ENCODE measurements around the gene SYNE2. TPM values are rescaled to one million over a fixed set of nuclear protein-coding genes. Genes with fewer than 3 reads are reported as not detected.

The SYNE2 gene
- total RNA-seq, 2 experiments from 2014 or later: 150 to 212 TPM

GRCh38 chr14:63887899-63888298, 35.1 kb downstream of the SYNE2 start:
- peaks cover 62% of the 10 kb centered on the region; the same call in 1 of the 2 replicates for H3K79me2 ChIP-seq (ENCODE audit: insufficient read depth, low read depth, low read length)
- DNase-seq (ENCODE audit: low spot score): no peak
- peaks cover 36% of the 10 kb centered on the region for H3K4me1 ChIP-seq (ENCODE audit: insufficient read depth, low read length, poor library complexity, severe bottlenecking)
- BruUV-seq (replicated peaks): no TSS peak
- H3K27ac ChIP-seq (ENCODE audit: low read depth, low read length, poor library complexity, severe bottlenecking): no peak overlapping the region
- H3K4me2 ChIP-seq (ENCODE audit: low read length): no peak overlapping the region
- intact Hi-C loops (cut with micrococcal nuclease; ENCODE audit: unreplicated experiment): no loop called here
- peaks cover 14% of the 10 kb centered on the region for H3K36me3 ChIP-seq (ENCODE audit: insufficient read depth, low read length)
- TF ChIP-seq CTCF (conservative IDR thresholded peaks at IDR 0.05; ENCODE audit: low read length) (no peak), EZH2phosphoT487 (IDR thresholded peaks at IDR 0.05; ENCODE audit: borderline replicate concordance, low read depth, low read length) (no peak)
- ChIA-PET CTCF (ENCODE audit: unreplicated experiment) (interaction anchor here (1.1 kb wide), 1 partner anchor 20 kb away, joined by 3 read pairs; no protein-coding TSS in a partner anchor), POLR2A (interaction anchor here (1.8 kb wide), 1 partner anchor 19 kb away, joined by 4 read pairs; no protein-coding TSS in a partner anchor)
- no peaks in the 10 kb centered on the region for H3K9me3 ChIP-seq (ENCODE audit: low read length)
- H3K9me2 ChIP-seq (ENCODE audit: insufficient read depth, low read length): no peaks in the 10 kb centered on the region
- no peak overlapping the region for H3K4me3 ChIP-seq (ENCODE audit: low read depth, low read length, poor library complexity, severe bottlenecking)
- no peak overlapping the region for H2AFZ ChIP-seq (ENCODE audit: low read length)
- peaks cover 6% of the 10 kb centered on the region; the same call in 1 of the 2 replicates for H4K20me1 ChIP-seq (ENCODE audit: insufficient read depth, low read length)

DNA sequence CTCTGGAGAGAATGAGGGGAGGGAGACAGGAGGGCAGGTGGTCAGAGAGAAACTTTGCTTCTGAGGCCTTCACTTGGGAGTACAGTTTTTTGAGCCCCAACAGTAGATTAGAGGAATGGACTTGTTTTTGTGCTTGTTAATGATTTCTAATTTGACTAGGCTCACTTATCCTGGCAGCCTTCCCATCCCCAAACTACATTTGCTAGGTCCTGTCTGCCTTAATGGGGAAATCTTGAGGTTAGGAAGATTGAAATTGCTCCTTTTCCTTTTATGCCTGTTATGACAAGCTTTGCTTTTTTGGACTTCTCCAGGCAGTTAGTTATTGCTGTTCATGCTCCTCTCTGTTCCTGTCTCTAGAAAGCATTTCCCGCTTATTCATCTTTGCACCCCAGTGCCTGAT, 37.7 kb downstream of the SYNE2 start:
- TF ChIP-seq CTCF (conservative IDR thresholded peaks at IDR 0.05; ENCODE audit: low read length) (no peak), EZH2phosphoT487 (IDR thresholded peaks at IDR 0.05; ENCODE audit: borderline replicate concordance, low read depth, low read length) (no peak)
- no peaks in the 10 kb centered on the region for H3K9me3 ChIP-seq (ENCODE audit: low read length)
- no peak overlapping the region for H3K27ac ChIP-seq (ENCODE audit: low read depth, low read length, poor library complexity, severe bottlenecking)
- DNase-seq (ENCODE audit: low spot score): no peak
- no TSS peak for BruUV-seq (replicated peaks)
- no peak overlapping the region for H3K4me3 ChIP-seq (ENCODE audit: low read depth, low read length, poor library complexity, severe bottlenecking)
- intact Hi-C loops (cut with micrococcal nuclease; ENCODE audit: unreplicated experiment): no loop called here
- H2AFZ ChIP-seq (ENCODE audit: low read length): no peak overlapping the region
- peaks cover 6% of the 10 kb centered on the region; the same call in 1 of the 2 replicates for H4K20me1 ChIP-seq (ENCODE audit: insufficient read depth, low read length)
- CTCF ChIA-PET (ENCODE audit: unreplicated experiment): no interaction called here
- peak overlapping the region; percentile 22 for H3K4me2 ChIP-seq (ENCODE audit: low read length)
- H3K9me2 ChIP-seq (ENCODE audit: insufficient read depth, low read length): no peaks in the 10 kb centered on the region
- H3K36me3 ChIP-seq (ENCODE audit: insufficient read depth, low read length): peaks cover 7% of the 10 kb centered on the region
- H3K79me2 ChIP-seq (ENCODE audit: insufficient read depth, low read depth, low read length): peaks cover 79% of the 10 kb centered on the region; the same call in 1 of the 2 replicates
- H3K4me1 ChIP-seq (ENCODE audit: insufficient read depth, low read length, poor library complexity, severe bottlenecking): peaks cover 40% of the 10 kb centered on the region
- POLR2A ChIA-PET: interaction anchor here (0.8 to 1.2 kb wide), 2 partner anchors 9 to 19 kb away, joined by 3 read pairs; no protein-coding TSS in a partner anchor
